GM18507 (cell line): ENCODE results near the gene PHETA2.
A peak's percentile ranks its signal among the peaks of the same experiment; 100 is the strongest.
"Not testable (repeated sequence)": the region's sequence is repeated elsewhere in the genome, so short reads cannot be mapped to it uniquely, and the experiment has no call there.

Source experiments
- DNase-seq: peaks from one replicate; pipeline ENCODE4 v3.0.0; 2011; ENCODE audit warnings: low read depth; ENCODE audit not compliant: insufficient read length; ENCODE audit errors: extremely low spot score
- FAIRE-seq: peaks from 2 replicates; lab custom pipeline; 2011; peaks lifted over from hg19 to GRCh38; lab: Jason Lieb, UNC

The PHETA2 gene

GRCh38 chr22:42090596-42091454, 16.8 kb downstream of the PHETA2 start, which contains the start of gene NDUFA6:
Gene NDUFA6, minus strand, starts transcription at chr22:42090772. Its CDS starts 28 bp downstream, at chr22:42090744.
- DNase-seq = peak; percentile 97
- peak; percentile 99 for FAIRE-seq

GRCh38 chr22:42091455-42091782, 17.4 kb downstream of the PHETA2 start:
- no peak for DNase-seq
- FAIRE-seq = no peak

GRCh38 chr22:42101199-42101598, 27.2 kb downstream of the PHETA2 start:
- no peak for DNase-seq
- FAIRE-seq = no peak

- DNase-seq, FAIRE-seq: not testable (repeated sequence)
Measured at GRCh38 chr22:42104332-42104860, 30.3 kb downstream of the PHETA2 start.

GRCh38 chr22:42108848-42109247, 34.8 kb downstream of the PHETA2 start:
- FAIRE-seq (no peak), DNase-seq (no peak)

- DNase-seq (no peak), FAIRE-seq (no peak)
Measured at GRCh38 chr22:42111798-42112197, 37.8 kb downstream of the PHETA2 start.

GRCh38 chr22:42112793-42113192, 38.7 kb downstream of the PHETA2 start:
- not testable (repeated sequence) for FAIRE-seq

GRCh38 chr22:42114721-42115120, 40.7 kb downstream of the PHETA2 start:
- FAIRE-seq (no peak), DNase-seq (no peak)

More at GRCh38 chr22:42112793-42113192, 38.7 kb downstream of the PHETA2 start:
- DNase-seq = not testable (repeated sequence)

- FAIRE-seq = peak; percentile 26
- not testable (repeated sequence) for DNase-seq
Measured at GRCh38 chr22:42115420-42115830, 41.4 kb downstream of the PHETA2 start.

- FAIRE-seq (no peak), DNase-seq (no peak)
Measured at GRCh38 chr22:42116848-42117424, 42.9 kb downstream of the PHETA2 start.

- peak; percentile 95 for FAIRE-seq
- peak; percentile 44 for DNase-seq
Measured at GRCh38 chr22:42120231-42121021, 46.4 kb downstream of the PHETA2 start.

GRCh38 chr22:42123529-42123928, 49.5 kb downstream of the PHETA2 start:
- not testable (repeated sequence) for FAIRE-seq, DNase-seq

- DNase-seq = no peak
- no peak for FAIRE-seq
Measured at GRCh38 chr22:42127606-42128005, 53.6 kb downstream of the PHETA2 start.

GRCh38 chr22:42128007-42128406, 54.0 kb downstream of the PHETA2 start:
- not testable (repeated sequence) for DNase-seq, FAIRE-seq
